Measurements from ENCODE around the gene TOR4A.

GRCh38 chr9:137317021-137317717 is 39.6 kb downstream of the TOR4A start:
- no peak for TF ChIP-seq TCF7L2 (IDR thresholded peaks at IDR 0.05; ENCODE audit: low read depth, low read length)
- TF ChIP-seq POLR2AphosphoS5 (IDR thresholded peaks at IDR 0.05; ENCODE audit: low read depth, low read length) = no peak
- TF ChIP-seq CTCF (IDR thresholded peaks at IDR 0.05) = no peak
- TF ChIP-seq SIN3A (IDR thresholded peaks at IDR 0.05; ENCODE audit: borderline replicate concordance, insufficient read depth, low read depth, low read length) = no peak
- TF ChIP-seq REST (IDR thresholded peaks at IDR 0.05; ENCODE audit: insufficient read depth in 1 of 2, low read depth in 2 of 2, low read length in 1 of 2) = no peak
